Hypothalamus (tissue), 51 donors: Measurements from ENCODE around the gene CHFR.
A peak's percentile ranks its signal among the peaks of the same experiment; 100 is the strongest.
"Not testable (repeated sequence)": the region's sequence is repeated elsewhere in the genome, so short reads cannot be mapped to it uniquely, and the experiment has no call there.

Experiments
- DNase-seq, 51 donors: peaks; one replicate each; lab custom pipeline; 2025; lab: John Stamatoyannopoulos, UW

CHFR gene

GRCh38 chr12:132813443-132813842, 74.0 kb downstream of the CHFR start:
- no peak for DNase-seq

- no peak for DNase-seq
Measured at GRCh38 chr12:132812631-132813305, 74.6 kb downstream of the CHFR start.

GRCh38 chr12:132809391-132809790, 78.0 kb downstream of the CHFR start:
- peak in 2 of 51 donors; percentile 28 to 35 for DNase-seq

GRCh38 chr12:132807295-132808092, 79.9 kb downstream of the CHFR start:
- peak in 1 of 51 donors; percentile 43 for DNase-seq

GRCh38 chr12:132806857-132807256, 80.5 kb downstream of the CHFR start:
- DNase-seq, result peak in 3 of 51 donors; percentile 39 to 58 (median 51)

- no peak for DNase-seq
Measured at GRCh38 chr12:132804426-132804861, 83.0 kb downstream of the CHFR start.

- DNase-seq, result no peak
Measured at GRCh38 chr12:132803888-132804287, 83.5 kb downstream of the CHFR start.

- DNase-seq, result no peak
Measured at GRCh38 chr12:132803125-132803524, 84.3 kb downstream of the CHFR start.

GRCh38 chr12:132801741-132802140, 85.7 kb downstream of the CHFR start:
- DNase-seq, result no peak

GRCh38 chr12:132798836-132799235, 88.6 kb downstream of the CHFR start:
- DNase-seq, result no peak

GRCh38 chr12:132797820-132798570, 89.4 kb downstream of the CHFR start:
- DNase-seq, result no peak

GRCh38 chr12:132795847-132796246, 91.6 kb downstream of the CHFR start:
- no peak for DNase-seq

- DNase-seq, result not testable (repeated sequence)
Measured at GRCh38 chr12:132791940-132792339, 95.5 kb downstream of the CHFR start.

GRCh38 chr12:132789099-132789471, 98.3 kb downstream of the CHFR start:
- no peak for DNase-seq

- no peak for DNase-seq
Measured at GRCh38 chr12:132788375-132789098, 98.9 kb downstream of the CHFR start.

GRCh38 chr12:132787877-132788276, 99.5 kb downstream of the CHFR start:
- no peak for DNase-seq

- DNase-seq, result no peak
Measured at GRCh38 chr12:132786192-132786591, 101.2 kb downstream of the CHFR start.

GRCh38 chr12:132784580-132784979, 102.8 kb downstream of the CHFR start:
- DNase-seq, result no peak

GRCh38 chr12:132783917-132784531, 103.4 kb downstream of the CHFR start:
- DNase-seq, result peak in 24 of 51 donors; percentile 15 to 57 (median 33)
